Activated gamma-delta T cell treated with Interleukin-2 at 50 U/mL for 16 hours (primary cell): ENCODE measurements around the gene UBE2F.

Experiments used
- DNase-seq: peaks from one replicate; pipeline ENCODE4 v3.0.0-alpha.2; 2020

UBE2F gene

DNA sequence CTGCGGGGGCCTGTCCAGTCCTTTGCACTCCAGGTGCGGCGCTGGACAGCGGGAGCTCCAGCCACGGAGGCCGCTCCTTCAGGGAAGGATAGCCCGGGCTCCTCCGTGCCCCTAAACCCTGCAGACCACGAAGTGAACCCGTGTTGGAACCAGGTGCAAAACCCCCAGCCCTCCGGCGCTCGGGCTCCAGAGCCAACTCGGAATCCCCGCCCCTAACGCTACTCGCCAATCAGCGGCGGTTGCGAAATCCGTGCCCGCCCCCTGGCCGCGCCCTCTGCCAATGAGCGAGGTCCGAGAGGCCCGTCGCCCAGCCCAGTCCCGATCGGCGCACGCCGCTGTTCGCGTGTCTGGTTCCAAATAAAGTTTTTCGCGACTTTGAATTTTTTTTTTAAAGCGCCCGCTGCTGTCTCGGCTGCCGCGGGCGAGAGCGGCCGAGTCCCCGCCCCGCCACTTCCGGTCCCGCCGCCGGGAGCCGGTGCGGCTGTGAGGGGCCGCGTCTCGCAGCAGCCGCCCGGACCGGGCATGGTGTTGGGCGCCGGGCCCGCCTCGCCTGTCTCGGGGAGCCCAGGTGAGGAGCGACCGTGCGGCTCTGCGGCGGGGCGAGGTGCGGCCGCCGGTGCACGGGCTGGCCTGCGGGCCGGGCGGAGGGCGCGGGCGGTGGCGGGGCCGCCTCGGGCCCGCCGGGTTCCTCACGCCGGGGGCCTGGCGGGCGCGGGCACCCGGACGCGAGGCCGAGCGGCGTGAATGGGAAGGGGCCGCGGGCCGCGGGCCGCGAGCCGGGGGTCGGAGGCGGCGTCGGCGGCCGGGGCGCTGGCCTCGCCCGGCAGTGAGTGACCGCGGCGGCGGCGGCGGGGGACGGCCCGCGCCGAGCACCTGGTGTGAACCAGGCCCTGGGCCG, at the start of gene UBE2F:
Gene UBE2F, plus strand, starts transcription at position 450 of the 898 bp plus-strand sequence. CDS start 6,094 bp downstream, outside the sequence.
- DNase-seq = peak; percentile 97

DNA sequence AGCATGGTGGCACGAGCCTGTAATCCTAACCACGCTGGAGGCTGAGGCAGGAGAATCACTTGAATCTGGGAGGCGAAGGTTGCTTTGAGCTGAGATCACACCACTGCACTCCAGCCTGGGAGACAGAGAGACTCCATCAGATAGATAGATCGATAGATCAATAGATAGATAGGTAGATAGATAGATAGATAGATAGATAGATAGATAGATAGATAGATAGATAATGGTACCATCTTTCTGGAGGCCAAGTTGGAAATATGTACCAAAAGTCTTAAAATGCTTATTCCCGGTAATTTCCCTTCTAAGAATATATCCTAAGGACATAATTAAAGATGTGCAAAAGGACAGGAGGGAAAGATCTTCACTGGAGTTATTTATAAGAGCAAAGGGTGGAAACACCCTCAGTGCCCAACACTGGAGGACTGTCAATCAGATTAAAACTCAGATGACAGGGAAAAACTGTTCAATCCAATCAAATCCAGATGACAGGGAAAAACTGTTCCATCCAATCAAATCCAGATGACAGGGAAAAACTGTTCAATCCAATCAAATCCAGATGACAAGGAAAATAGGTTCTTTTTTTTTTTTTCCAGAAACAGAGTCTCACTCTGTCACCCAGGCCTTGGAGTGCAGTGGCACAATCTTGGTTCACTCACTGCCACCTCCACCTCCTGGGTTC, 49.0 kb upstream of the UBE2F start:
- DNase-seq = no peak

- no peak for DNase-seq
These were observed 47.2 kb upstream of the UBE2F start for GRCh38 chr2:237919593-237919992.

DNA sequence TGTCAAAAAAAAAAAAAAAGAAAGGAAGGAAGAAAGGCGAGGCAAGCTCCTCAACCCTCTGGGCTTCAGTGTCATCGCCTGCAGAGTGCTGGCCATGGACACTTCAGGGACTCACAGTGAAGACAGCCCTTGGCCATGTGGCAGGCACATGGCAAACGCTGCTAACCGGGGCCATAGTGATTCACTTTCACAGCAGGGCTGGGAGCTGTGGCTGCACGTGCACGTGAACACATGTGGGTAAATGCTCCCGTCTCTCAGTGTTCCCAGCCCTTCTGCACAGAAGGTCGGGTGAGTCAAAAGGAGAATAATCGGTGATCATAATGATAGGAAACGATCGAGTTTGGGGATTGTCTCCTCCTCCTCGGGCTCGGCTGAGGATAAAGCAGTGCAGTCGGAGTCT, 46.1 kb upstream of the UBE2F start:
- DNase-seq = no peak

GRCh38 chr2:237921967-237922492, 44.8 kb upstream of the UBE2F start:
- DNase-seq = no peak

GRCh38 chr2:237922641-237923361, 44.0 kb upstream of the UBE2F start:
- DNase-seq = no peak

GRCh38 chr2:237923481-237924163, 43.2 kb upstream of the UBE2F start:
- peak; percentile 76 for DNase-seq

- DNase-seq = no peak
These were observed 42.7 kb upstream of the UBE2F start for GRCh38 chr2:237924164-237924534.

DNA sequence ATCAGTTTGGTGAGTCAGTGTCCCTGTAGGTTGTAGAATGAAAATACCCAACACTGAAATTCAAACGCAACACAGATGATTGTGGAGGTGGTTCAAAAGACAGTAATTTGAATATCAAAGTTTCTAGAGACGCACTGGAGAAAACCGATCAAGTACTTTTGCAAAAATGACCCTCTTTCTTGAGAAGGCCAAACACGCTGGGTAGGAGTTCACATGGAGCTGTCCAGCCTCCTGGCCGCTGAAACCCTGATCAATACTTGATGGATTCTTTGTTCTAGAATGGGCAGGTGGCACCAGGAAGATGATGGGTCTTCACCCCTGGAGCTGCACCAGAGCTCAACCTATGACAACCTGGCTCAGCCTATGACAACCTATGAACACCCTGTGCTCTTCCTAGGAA, 39.7 kb upstream of the UBE2F start:
- DNase-seq = no peak

GRCh38 chr2:237927986-237928385, 38.8 kb upstream of the UBE2F start:
- no peak for DNase-seq

- no peak for DNase-seq
These were observed 36.8 kb upstream of the UBE2F start for GRCh38 chr2:237929979-237930378.

DNA sequence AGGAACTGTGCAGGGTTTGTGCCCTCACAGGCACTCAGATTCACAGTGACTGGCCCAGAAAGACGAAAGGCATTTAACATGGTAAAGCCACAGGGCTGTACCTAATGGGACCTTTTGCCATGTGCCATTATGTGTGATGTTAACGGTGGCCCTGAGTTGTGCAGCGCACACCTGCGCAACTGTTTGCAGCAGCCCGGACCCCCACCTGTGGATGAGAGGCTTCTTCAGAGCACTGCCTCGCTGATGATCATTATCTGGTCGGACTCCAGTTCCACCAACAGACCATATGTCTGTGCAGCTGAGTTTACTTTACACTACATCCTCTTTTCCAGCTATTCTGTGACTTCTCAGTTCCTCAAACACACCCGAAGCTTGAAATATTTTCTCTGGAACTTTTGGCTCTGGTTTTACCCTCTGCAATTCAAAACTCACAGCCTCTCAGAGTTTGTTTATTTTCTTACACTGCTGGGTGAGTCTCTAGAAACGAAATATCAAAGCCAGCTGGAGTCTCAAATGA, 35.6 kb upstream of the UBE2F start:
- DNase-seq = no peak

DNA sequence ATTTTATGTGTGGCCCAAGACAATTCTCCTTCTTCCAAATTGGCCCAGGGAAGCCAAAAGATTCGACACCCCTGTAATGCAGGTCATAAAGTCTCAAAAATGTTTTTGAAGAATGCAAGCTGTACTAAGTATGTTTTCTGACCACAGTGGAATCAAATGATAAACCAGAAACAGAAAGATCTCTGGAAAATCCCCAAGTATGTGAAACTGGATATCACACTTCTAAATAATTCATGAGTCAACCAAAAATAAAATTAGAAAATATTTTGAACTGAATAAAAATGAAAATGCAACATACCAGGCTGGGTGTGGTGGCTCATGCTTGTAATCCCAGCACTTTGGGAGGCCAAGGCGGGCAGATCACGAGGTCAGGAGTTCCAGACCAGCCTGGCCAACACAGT, 34.1 kb upstream of the UBE2F start:
- DNase-seq = no peak

DNA sequence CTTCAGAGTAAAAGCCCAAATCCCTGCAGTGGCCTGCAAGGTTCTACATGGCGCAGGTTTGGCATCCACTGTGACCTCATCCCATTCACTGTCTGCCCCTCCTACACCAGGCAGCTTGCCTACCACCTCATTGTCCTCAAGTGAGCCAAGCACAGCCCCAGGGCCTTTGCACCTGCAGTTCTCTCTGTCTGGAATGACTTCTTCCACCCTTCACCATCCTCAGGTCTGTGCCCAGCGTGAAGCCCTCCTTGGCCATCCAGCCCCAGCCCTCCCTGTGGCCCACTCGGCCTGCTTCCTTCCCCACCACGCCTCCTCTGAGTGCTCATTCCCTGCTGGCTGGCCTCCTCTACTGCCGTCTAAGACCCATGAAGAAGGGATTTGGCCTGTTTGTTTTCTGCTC, 32.6 kb upstream of the UBE2F start:
- no peak for DNase-seq

- DNase-seq = no peak
These were observed 30.9 kb upstream of the UBE2F start for GRCh38 chr2:237935740-237936452.

GRCh38 chr2:237939251-237939650, 27.6 kb upstream of the UBE2F start:
- no peak for DNase-seq

- no peak for DNase-seq
These were observed 26.0 kb upstream of the UBE2F start for GRCh38 chr2:237940828-237941227.

- no peak for DNase-seq
These were observed 25.6 kb upstream of the UBE2F start for GRCh38 chr2:237941239-237941638.

- DNase-seq = no peak
These were observed 24.3 kb upstream of the UBE2F start for GRCh38 chr2:237942513-237942899.

DNA sequence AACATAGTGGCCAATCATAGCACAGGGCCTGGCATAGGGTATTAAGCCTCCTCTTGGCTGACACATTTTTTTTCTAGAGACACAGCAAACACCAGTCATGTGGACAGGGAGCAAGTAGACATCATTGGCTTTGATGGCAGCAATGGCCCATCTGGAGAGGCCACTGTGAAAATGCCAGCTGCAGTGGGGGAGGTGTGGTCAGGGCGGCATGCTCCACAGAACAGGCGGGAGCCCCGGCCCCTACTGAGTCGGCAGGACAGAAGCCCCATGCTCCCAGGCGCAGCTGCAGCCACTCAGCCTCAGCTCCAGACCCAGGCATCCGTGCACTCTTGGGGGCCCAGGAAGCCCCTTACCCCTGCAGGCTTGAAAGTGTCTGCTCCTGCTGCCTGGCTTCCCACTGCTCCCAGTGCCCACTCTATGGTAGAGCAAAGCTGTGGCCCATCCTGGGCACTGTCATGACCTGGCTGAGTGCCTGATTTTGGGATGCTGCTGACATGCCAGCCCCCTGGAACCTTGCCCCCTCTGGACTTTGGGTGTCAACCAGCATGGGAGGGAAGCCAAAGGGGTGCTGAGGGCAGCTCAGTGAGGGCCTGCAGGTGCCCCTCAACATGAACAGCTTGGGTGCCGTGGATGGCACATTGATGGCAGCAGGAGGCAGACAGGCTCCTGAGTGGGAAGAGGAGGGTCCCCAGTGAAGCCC, 23.3 kb upstream of the UBE2F start:
- DNase-seq = no peak

GRCh38 chr2:237944302-237944701, 22.5 kb upstream of the UBE2F start:
- no peak for DNase-seq
